IMR-90 (cell line): ENCODE measurements around the gene ADGRB3. TPM values are rescaled to one million over a fixed set of nuclear protein-coding genes. Genes with fewer than 3 reads are reported as not detected.

Experiments
- ATAC-seq: fragments of 200-7000 bp; cut with Tn5 transposase; 2 replicates; pipeline ENCODE4 v1.9.1; 2020; ENCODE audit warnings: low read depth, mild to moderate bottlenecking, moderate library complexity
- BruUV-seq: library from RNA; stranded (reverse); fragments of 400-500 nt; replicated peaks from 2 replicates; lab custom pipeline; 2021; lab: Mats Ljungman, UMichigan
- CTCF ChIA-PET: fragments of 300-600 bp; formaldehyde crosslinking; extraction: SDS; loops from one replicate; lab custom pipeline; 2021; ENCODE audit warnings: antibody characterized with exemption; lab: Yijun Ruan, JAX
- POLR2A ChIA-PET: fragments of 300-600 bp; sonication (Branson Sonifier 250); formaldehyde crosslinking; loops from one replicate; lab custom pipeline; 2022; ENCODE audit warnings: antibody characterized with exemption; ENCODE audit not compliant: unreplicated experiment; lab: Charles Lee
- DNase-seq: peaks from one replicate; pipeline ENCODE4 v3.0.0; 2013
- H2AFZ ChIP-seq: replicated peaks from 2 replicates; pipeline ENCODE3; 2013; ENCODE audit warnings: low read length, mild to moderate bottlenecking; ENCODE audit not compliant: poor library complexity
- H2AK5ac ChIP-seq: 2 replicates; pipeline ENCODE4 v1.6.1; 2013; ENCODE audit warnings: low read depth, low read length, inconsistent platforms
- H2AK9ac ChIP-seq: replicated peaks from 2 replicates; pipeline ENCODE3; 2013; ENCODE audit warnings: mild to moderate bottlenecking, low read depth, low read length, moderate library complexity; ENCODE audit not compliant: poor library complexity
- H2BK120ac ChIP-seq: 2 replicates; pipeline ENCODE4 v1.6.1; 2013; ENCODE audit warnings: low read depth, low read length, inconsistent platforms
- H2BK15ac ChIP-seq: 3 replicates; pipeline ENCODE4 v1.6.1; 2013; ENCODE audit warnings: low read depth, low read length, inconsistent platforms
- H2BK20ac ChIP-seq: 2 replicates; pipeline ENCODE4 v1.6.1; 2013; ENCODE audit warnings: low read depth, mild to moderate bottlenecking, inconsistent platforms, low read length, moderate library complexity
- H2BK5ac ChIP-seq: 2 replicates; pipeline ENCODE4 v1.6.1; 2013; ENCODE audit warnings: mild to moderate bottlenecking, low read depth, low read length, inconsistent platforms; ENCODE audit not compliant: poor library complexity, severe bottlenecking
- H3K14ac ChIP-seq: replicated peaks from 2 replicates; pipeline ENCODE4 v1.6.1; 2013; ENCODE audit warnings: low read depth, low read length, inconsistent platforms
- H3K18ac ChIP-seq: 2 replicates; pipeline ENCODE4 v1.6.1; 2013; ENCODE audit warnings: low read depth, low read length, control low read depth
- H3K23ac ChIP-seq: 2 replicates; pipeline ENCODE4 v1.6.1; 2013; ENCODE audit warnings: low read depth, low read length, inconsistent platforms
- H3K27ac ChIP-seq: 2 replicates; pipeline ENCODE4 v1.5.1; 2013; ENCODE audit warnings: mild to moderate bottlenecking, control low read depth, low read length; ENCODE audit not compliant: insufficient read depth
- H3K27me3 ChIP-seq: 2 replicates; pipeline ENCODE4 v1.6.1; 2013; ENCODE audit warnings: low read length; ENCODE audit not compliant: control insufficient read depth, insufficient read depth
- H3K36me3 ChIP-seq: 2 replicates; pipeline ENCODE4 v1.6.1; 2013; ENCODE audit warnings: low read length, mixed read lengths; ENCODE audit not compliant: control insufficient read depth, insufficient read depth
- H3K4ac ChIP-seq: 2 replicates; pipeline ENCODE4 v1.6.1; 2013; ENCODE audit warnings: low read depth, low read length, inconsistent platforms
- H3K4me1 ChIP-seq: 2 replicates; pipeline ENCODE4 v1.6.1; 2013; ENCODE audit warnings: low read length, mixed read lengths; ENCODE audit not compliant: control insufficient read depth, insufficient read depth
- H3K4me2 ChIP-seq: 2 replicates; pipeline ENCODE4 v1.6.1; 2013; ENCODE audit warnings: low read depth, mild to moderate bottlenecking, control low read depth, low read length, moderate library complexity
- H3K4me3 ChIP-seq: 2 replicates; pipeline ENCODE4 v1.5.1; 2013; ENCODE audit warnings: low read depth, mild to moderate bottlenecking, control low read depth, low read length, moderate library complexity; ENCODE audit not compliant: insufficient read depth
- H3K56ac ChIP-seq: 2 replicates; pipeline ENCODE4 v1.6.1; 2013; ENCODE audit warnings: low read length, inconsistent platforms; ENCODE audit not compliant: insufficient read depth; ENCODE audit errors: extremely low read depth
- H3K79me1 ChIP-seq, 2 experiments: 2 replicates each; pipeline ENCODE4 v1.6.1; 2013; ENCODE audit warnings: low read length in 2 of 2, inconsistent platforms in 1 of 2, low read depth in 1 of 2
- H3K9ac ChIP-seq: 2 replicates; pipeline ENCODE4 v1.6.1; 2013; ENCODE audit warnings: low read depth, low read length, control low read depth
- H3K9me1 ChIP-seq: 2 replicates; pipeline ENCODE4 v1.6.1; 2013; ENCODE audit warnings: low read length, inconsistent platforms; ENCODE audit not compliant: insufficient read depth
- H3K9me3 ChIP-seq: 2 replicates; pipeline ENCODE4 v1.6.1; 2013; ENCODE audit warnings: low read length; ENCODE audit not compliant: control insufficient read depth, insufficient read depth
- H4K20me1 ChIP-seq: 2 replicates; pipeline ENCODE4 v1.6.1; 2013; ENCODE audit warnings: low read length, inconsistent platforms; ENCODE audit not compliant: insufficient read depth
- H4K5ac ChIP-seq: 2 replicates; pipeline ENCODE4 v1.6.1; 2013; ENCODE audit warnings: mild to moderate bottlenecking, low read depth, low read length, control low read depth
- H4K8ac ChIP-seq, 2 experiments: 2 replicates each; pipeline ENCODE4 v1.6.1; 2013; ENCODE audit warnings: low read depth in 2 of 2, low read length in 2 of 2, control low read depth in 1 of 2, inconsistent platforms in 1 of 2
- H4K91ac ChIP-seq: 2 replicates; pipeline ENCODE4 v1.6.1; 2013; ENCODE audit warnings: low read depth, low read length, inconsistent platforms; ENCODE audit not compliant: insufficient read depth
- BHLHE40 ChIP-seq: fragments of 150-350 bp; IDR thresholded peaks from 2 replicates; pipeline ENCODE4 v1.6.1; 2016; ENCODE audit warnings: mild to moderate bottlenecking, low read depth, low read length
- CEBPB ChIP-seq: IDR thresholded peaks from 2 replicates; pipeline ENCODE4 v1.6.1; 2012; ENCODE audit warnings: low read depth, low read length, improper control_type of control experiment
- CHD1 ChIP-seq: IDR thresholded peaks from 2 replicates; pipeline ENCODE4 v1.6.1; 2012; ENCODE audit warnings: low read depth, low read length, improper control_type of control experiment
- ELK1 ChIP-seq: fragments of 150-350 bp; IDR thresholded peaks from 2 replicates; pipeline ENCODE4 v1.6.1; 2016; ENCODE audit warnings: low read depth, mild to moderate bottlenecking, low read length, moderate library complexity, borderline replicate concordance
- MAFK ChIP-seq: IDR thresholded peaks from 2 replicates; pipeline ENCODE4 v1.6.1; 2012; ENCODE audit warnings: low read depth, low read length, improper control_type of control experiment
- MXI1 ChIP-seq: IDR thresholded peaks from 2 replicates; pipeline ENCODE4 v1.6.1; 2012; ENCODE audit warnings: low read depth, mild to moderate bottlenecking, low read length, moderate library complexity, borderline replicate concordance
- NFE2L2 ChIP-seq: fragments of 150-350 bp; IDR thresholded peaks from 2 replicates; pipeline ENCODE4 v1.6.1; 2016; ENCODE audit warnings: low read depth, mild to moderate bottlenecking, low read length
- POLR2A ChIP-seq: IDR thresholded peaks from 2 replicates; pipeline ENCODE4 v1.6.1; 2012; ENCODE audit warnings: mild to moderate bottlenecking, low read depth, low read length
- RFX5 ChIP-seq: IDR thresholded peaks from 2 replicates; pipeline ENCODE4 v1.8.0; 2012; ENCODE audit warnings: low read depth, mild to moderate bottlenecking, low read length, moderate library complexity
- USF2 ChIP-seq: fragments of 150-350 bp; IDR thresholded peaks from 2 replicates; pipeline ENCODE4 v1.6.1; 2017; ENCODE audit warnings: mild to moderate bottlenecking, antibody characterized with exemption, low read length, low read depth
- WGBS, 2 experiments: methylation state at CpG; one replicate each; pipeline versions ENCODE4 v1.1.5 to v1.1.7; 2013; ENCODE audit warnings: missing lambda C conversion rate in 2 of 2; ENCODE audit not compliant: insufficient read length in 1 of 2; ENCODE audit errors: extremely low coverage in 2 of 2; 5-methylcytosine and 5-hydroxymethylcytosine counted together
- dilution Hi-C: fragments of 300-500 bp; cut with HindIII; formaldehyde crosslinking; loops from one replicate; pipeline ENCODE4 v1.14.3; 2018; ENCODE audit warnings: low sequenced_read_pairs; ENCODE audit not compliant: unreplicated experiment
- in situ Hi-C: fragments of 300-500 bp; cut with MboI; formaldehyde crosslinking; loops from 3 replicates; pipeline ENCODE4 v1.14.3; 2019; ENCODE audit warnings: low sequenced_read_pairs, inconsistent platforms, mixed read lengths
- intact Hi-C: fragments of 100-400 bp; cut with micrococcal nuclease; formaldehyde crosslinking; loops from 2 replicates; pipeline ENCODE4 v1.10.0; 2022
- polyA plus RNA-seq, 3 experiments: library from polyadenylated mRNA; depleted of rRNA; stranded (reverse); fragments of >200 nt; gene quantifications; 2 replicates each; pipeline ENCODE4 v1.2.3, GENCODE V29; 2012; ENCODE audit warnings: low replicate concordance in 1 of 3
- total RNA-seq: library from RNA; depleted of rRNA; stranded (reverse); fragments of >200 nt; gene quantifications from 2 replicates; pipeline ENCODE4 v1.2.3, GENCODE V29; 2012

ADGRB3 gene
- total and polyA plus RNA-seq, 2 of the 4 experiments (the other 2 are of a cell fraction) = not detected

GRCh38 chr6:68859233-68859632 lies 224.2 kb downstream of the ADGRB3 start:
- Histone ChIP-seq H3K9me1 (no peaks in the 10 kb centered on the region), H4K91ac (no peak overlapping the region), H3K23ac (no peak overlapping the region), H2AK5ac (no peak overlapping the region), H3K9ac (no peak overlapping the region), H3K36me3 (no peaks in the 10 kb centered on the region), H4K5ac (no peak overlapping the region), H2BK5ac (no peak overlapping the region), H2BK120ac (no peak overlapping the region), H3K18ac (no peak overlapping the region), H4K8ac (no peak overlapping the region), H3K4ac (no peak overlapping the region), H3K4me1 (no peaks in the 10 kb centered on the region), H3K27ac (no peak overlapping the region), H3K56ac (no peak overlapping the region), H4K20me1 (no peaks in the 10 kb centered on the region), H3K4me3 (no peak overlapping the region), H3K27me3 (no peaks in the 10 kb centered on the region), H2BK15ac (no peak overlapping the region), H2AFZ (no peak overlapping the region), H3K4me2 (no peak overlapping the region), H3K14ac (no peak overlapping the region), H3K79me1 (no peaks in the 10 kb centered on the region), H2AK9ac (no peak overlapping the region), H3K9me3 (peaks cover 2% of the 10 kb centered on the region; the same call in 1 of the 2 replicates), H2BK20ac (no peak overlapping the region)
- TF ChIP-seq CHD1 = no peak
- TF ChIP-seq CEBPB = no peak
- no peak for TF ChIP-seq RFX5
- no peak for TF ChIP-seq MXI1
- no peak for TF ChIP-seq ELK1
- no peak for TF ChIP-seq USF2
- no peak for TF ChIP-seq BHLHE40
- TF ChIP-seq MAFK = no peak
- no peak for TF ChIP-seq NFE2L2
- TF ChIP-seq POLR2A = no peak
- DNase-seq (no peak), ATAC-seq (no peak)
- in situ Hi-C loops = no loop called here
- CTCF ChIA-PET = no interaction called here
- intact Hi-C loops = no loop called here
- dilution Hi-C loops = no loop called here
- POLR2A ChIA-PET = no interaction called here
- no CpG with 5 or more reads among the region's 1 CpG for WGBS, 2 experiments
- BruUV-seq = no TSS peak
